ENCODE results near the gene TMEM220.

Gene TMEM220

GRCh38 chr17:10729334-10730193, at the start of gene TMEM220:
TMEM220 (minus strand) TSS chr17:10730023; CDS start chr17:10729851, 172 bp downstream.
- peak; percentile 71 for DNase-seq

- DNase-seq = no peak
Observed at GRCh38 chr17:10779609-10780008, 49.8 kb upstream of the TMEM220 start.

GRCh38 chr17:10777890-10778289, 48.1 kb upstream of the TMEM220 start:
- DNase-seq = no peak

GRCh38 chr17:10777131-10777807, 47.4 kb upstream of the TMEM220 start:
- no peak for DNase-seq

GRCh38 chr17:10776381-10776780, 46.6 kb upstream of the TMEM220 start:
- no peak for DNase-seq

- DNase-seq = no peak
Observed at GRCh38 chr17:10775740-10776356, 46.0 kb upstream of the TMEM220 start.

- no peak for DNase-seq
Observed at GRCh38 chr17:10775058-10775457, 45.2 kb upstream of the TMEM220 start.

- DNase-seq = no peak
Observed at GRCh38 chr17:10773391-10773790, 43.6 kb upstream of the TMEM220 start.

GRCh38 chr17:10772425-10773380, 42.9 kb upstream of the TMEM220 start:
- DNase-seq = peak; percentile 28

GRCh38 chr17:10771148-10771547, 41.3 kb upstream of the TMEM220 start:
- DNase-seq = no peak

- DNase-seq = no peak
Observed at GRCh38 chr17:10769840-10770239, 40.0 kb upstream of the TMEM220 start.

- peak; percentile 50 for DNase-seq
Observed at GRCh38 chr17:10768750-10769251, 39.0 kb upstream of the TMEM220 start.

- no peak for DNase-seq
Observed at GRCh38 chr17:10767232-10767631, 37.4 kb upstream of the TMEM220 start.

- DNase-seq = no peak
Observed at GRCh38 chr17:10762037-10762436, 32.2 kb upstream of the TMEM220 start.

GRCh38 chr17:10761281-10761680, 31.5 kb upstream of the TMEM220 start:
- no peak for DNase-seq

GRCh38 chr17:10758062-10758461, 28.2 kb upstream of the TMEM220 start:
- no peak for DNase-seq

- DNase-seq = no peak
Observed at GRCh38 chr17:10757647-10758046, 27.8 kb upstream of the TMEM220 start.

- no peak for DNase-seq
Observed at GRCh38 chr17:10757067-10757466, 27.2 kb upstream of the TMEM220 start.

- DNase-seq = no peak
Observed at GRCh38 chr17:10756619-10757018, 26.8 kb upstream of the TMEM220 start.

GRCh38 chr17:10756185-10756584, 26.4 kb upstream of the TMEM220 start:
- no peak for DNase-seq

GRCh38 chr17:10755592-10756127, 25.8 kb upstream of the TMEM220 start:
- no peak for DNase-seq

All from midbrain (tissue), 1 donor.